PC-9 (cell line): Measurements from ENCODE around the gene SHROOM3. TPM values are rescaled to one million over a fixed set of nuclear protein-coding genes. Genes with fewer than 3 reads are reported as not detected.

Experiments
- BruUV-seq: library from RNA; stranded (reverse); fragments of 400-500 nt; replicated peaks from 2 replicates; lab custom pipeline; 2021; lab: Mats Ljungman, UMichigan
- CTCF ChIA-PET: fragments of 300-600 bp; sonication (Branson Sonifier 250); formaldehyde crosslinking; loops from one replicate; lab custom pipeline; 2022; ENCODE audit warnings: antibody characterized with exemption; lab: Charles Lee
- POLR2A ChIA-PET: fragments of 300-600 bp; sonication (Branson Sonifier 250); formaldehyde crosslinking; loops from one replicate; lab custom pipeline; 2022; ENCODE audit warnings: antibody characterized with exemption; ENCODE audit not compliant: unreplicated experiment; lab: Charles Lee
- DNase-seq, 2 experiments: peaks; one replicate each; pipeline versions ENCODE4 v3.0.0 to v3.0.0-alpha.2; 2015 to 2022; ENCODE audit warnings: mixed read lengths in 1 of 2
- H2AFZ ChIP-seq: fragments of 200-600 bp; sonication (generic); 2 replicates; pipeline ENCODE4 v1.8.1; 2017; ENCODE audit warnings: antibody characterized with exemption
- H3F3A ChIP-seq: fragments of 200-600 bp; sonication (generic); 2 replicates; pipeline ENCODE4 v1.8.1; 2017; ENCODE audit warnings: antibody characterized with exemption, mild to moderate bottlenecking, low read depth; ENCODE audit not compliant: insufficient read depth
- H3K27ac ChIP-seq: fragments of 200-600 bp; sonication (generic); 2 replicates; pipeline ENCODE4 v1.6.1; 2016; ENCODE audit warnings: mixed run types
- H3K27me3 ChIP-seq: fragments of 200-600 bp; sonication (generic); 2 replicates; pipeline ENCODE4 v1.6.1; 2016; ENCODE audit warnings: low read depth, mixed run types; ENCODE audit not compliant: insufficient read depth
- H3K36me3 ChIP-seq: fragments of 200-600 bp; sonication (generic); 2 replicates; pipeline ENCODE4 v1.6.1; 2016; ENCODE audit warnings: low read depth, mixed run types
- H3K4me1 ChIP-seq: fragments of 200-600 bp; sonication (generic); replicated peaks from 2 replicates; pipeline ENCODE4 v1.6.1; 2016; ENCODE audit warnings: mixed run types; ENCODE audit not compliant: insufficient read depth
- H3K4me2 ChIP-seq: fragments of 200-600 bp; sonication (generic); 2 replicates; pipeline ENCODE4 v1.6.1; 2017; ENCODE audit warnings: mixed run types
- H3K4me3 ChIP-seq: fragments of 200-600 bp; sonication (generic); 2 replicates; pipeline ENCODE4 v1.6.1; 2016; ENCODE audit warnings: mixed run types
- H3K79me2 ChIP-seq: fragments of 200-600 bp; sonication (generic); 2 replicates; pipeline ENCODE4 v1.6.1; 2017; ENCODE audit warnings: low read depth, mixed run types
- H3K9me2 ChIP-seq: fragments of 200-600 bp; sonication (generic); 2 replicates; pipeline ENCODE4 v1.8.1; 2017; ENCODE audit warnings: mild to moderate bottlenecking; ENCODE audit not compliant: insufficient read depth
- H3K9me3 ChIP-seq: fragments of 200-600 bp; sonication (generic); 2 replicates; pipeline ENCODE4 v1.8.1; 2016; ENCODE audit warnings: low read depth; ENCODE audit not compliant: insufficient read depth
- H4K20me1 ChIP-seq: fragments of 200-600 bp; sonication (generic); 2 replicates; pipeline ENCODE4 v1.8.1; 2017; ENCODE audit not compliant: insufficient read depth
- EZH2 ChIP-seq: fragments of 200-600 bp; sonication (generic); IDR thresholded peaks from 2 replicates; pipeline ENCODE4 v1.8.0; 2017; ENCODE audit warnings: antibody characterized with exemption, low read depth
- intact Hi-C: fragments of 100-400 bp; cut with micrococcal nuclease; formaldehyde crosslinking; loops from one replicate; pipeline ENCODE4 v1.10.0; 2022; ENCODE audit not compliant: unreplicated experiment
- total RNA-seq: library from RNA; stranded (reverse); gene quantifications from 2 replicates; pipeline ENCODE4 v1.2.3, GENCODE V29; 2021
- TF ChIP-seq, protein P1 (sequence below): fragments of 200-600 bp; sonication (generic); conservative IDR thresholded peaks from 2 replicates; pipeline ENCODE4 v1.6.1; 2017; ENCODE audit warnings: mixed run types, antibody characterized with exemption, mild to moderate bottlenecking, moderate library complexity

SHROOM3 gene
- total RNA-seq, 1 experiment from 2014 or later = 44.3 TPM

GRCh38 chr4:76687746-76688448, 252.9 kb downstream of the SHROOM3 start:
- peak in 1 of 2 experiments; percentile 47 for DNase-seq
- CTCF ChIA-PET = no interaction called here
- Histone ChIP-seq H3K9me3 (no peaks in the 10 kb centered on the region), H3K9me2 (no peaks in the 10 kb centered on the region), H3F3A (peaks cover 19% of the 10 kb centered on the region), H3K36me3 (no peaks in the 10 kb centered on the region), H3K4me2 (peak overlapping the region; percentile 95), H3K27me3 (no peaks in the 10 kb centered on the region), H3K4me1 (peaks cover 41% of the 10 kb centered on the region), H2AFZ (peak overlapping the region; percentile 87; the same call in 1 of the 2 replicates), H3K4me3 (peak overlapping the region; percentile 92), H3K27ac (peak overlapping the region; percentile 78), H4K20me1 (no peaks in the 10 kb centered on the region), H3K79me2 (peaks cover 49% of the 10 kb centered on the region)
- intact Hi-C loops = loop anchor here (2.0 kb wide), 1 partner anchor 45 kb away; no protein-coding TSS in a partner anchor
- TF ChIP-seq, protein P1, sequence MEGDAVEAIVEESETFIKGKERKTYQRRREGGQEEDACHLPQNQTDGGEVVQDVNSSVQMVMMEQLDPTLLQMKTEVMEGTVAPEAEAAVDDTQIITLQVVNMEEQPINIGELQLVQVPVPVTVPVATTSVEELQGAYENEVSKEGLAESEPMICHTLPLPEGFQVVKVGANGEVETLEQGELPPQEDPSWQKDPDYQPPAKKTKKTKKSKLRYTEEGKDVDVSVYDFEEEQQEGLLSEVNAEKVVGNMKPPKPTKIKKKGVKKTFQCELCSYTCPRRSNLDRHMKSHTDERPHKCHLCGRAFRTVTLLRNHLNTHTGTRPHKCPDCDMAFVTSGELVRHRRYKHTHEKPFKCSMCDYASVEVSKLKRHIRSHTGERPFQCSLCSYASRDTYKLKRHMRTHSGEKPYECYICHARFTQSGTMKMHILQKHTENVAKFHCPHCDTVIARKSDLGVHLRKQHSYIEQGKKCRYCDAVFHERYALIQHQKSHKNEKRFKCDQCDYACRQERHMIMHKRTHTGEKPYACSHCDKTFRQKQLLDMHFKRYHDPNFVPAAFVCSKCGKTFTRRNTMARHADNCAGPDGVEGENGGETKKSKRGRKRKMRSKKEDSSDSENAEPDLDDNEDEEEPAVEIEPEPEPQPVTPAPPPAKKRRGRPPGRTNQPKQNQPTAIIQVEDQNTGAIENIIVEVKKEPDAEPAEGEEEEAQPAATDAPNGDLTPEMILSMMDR = no peak
- no peak for TF ChIP-seq EZH2
- POLR2A ChIA-PET = interaction anchor here (0.7 kb wide), 1 partner anchor 15 kb away, joined by 4 read pairs; no protein-coding TSS in a partner anchor
- BruUV-seq = no TSS peak

- no peaks in the 10 kb centered on the region for H3K9me3 ChIP-seq
- BruUV-seq = TSS peak; percentile 85
- H3K27ac ChIP-seq = peak overlapping the region; percentile 78
- intact Hi-C loops = loop anchor here (2.0 kb wide), 1 partner anchor 44 kb away; no protein-coding TSS in a partner anchor
- TF ChIP-seq, protein P1 = no peak
- TF ChIP-seq EZH2 = no peak
- no peaks in the 10 kb centered on the region for H3K9me2 ChIP-seq
- peak in 1 of 2 experiments; percentile 67 for DNase-seq
- H3K36me3 ChIP-seq = no peaks in the 10 kb centered on the region
- peak overlapping the region; percentile 87 for H2AFZ ChIP-seq
- no peaks in the 10 kb centered on the region for H4K20me1 ChIP-seq
- H3K4me3 ChIP-seq = peak overlapping the region; percentile 92
- H3K4me1 ChIP-seq = peaks cover 43% of the 10 kb centered on the region
- CTCF ChIA-PET = interaction anchor here (0.6 to 0.7 kb wide), 4 partner anchors 23 to 125 kb away, joined by 3 to 5 read pairs (median 4); no protein-coding TSS in a partner anchor
- peaks cover 19% of the 10 kb centered on the region for H3F3A ChIP-seq
- peak overlapping the region; percentile 95 for H3K4me2 ChIP-seq
- no peaks in the 10 kb centered on the region for H3K27me3 ChIP-seq
- peaks cover 55% of the 10 kb centered on the region for H3K79me2 ChIP-seq
- POLR2A ChIA-PET = interaction anchor here (0.5 to 1.1 kb wide), 10 partner anchors 9 to 1035 kb away, joined by 3 to 10 read pairs (median 4); no protein-coding TSS in a partner anchor
Measured at GRCh38 chr4:76688619-76689144, 253.7 kb downstream of the SHROOM3 start.

GRCh38 chr4:76689145-76689817, 254.3 kb downstream of the SHROOM3 start:
- Histone ChIP-seq H3K79me2 (peaks cover 61% of the 10 kb centered on the region), H3F3A (peaks cover 19% of the 10 kb centered on the region), H3K27ac (peak overlapping the region; percentile 78), H3K36me3 (no peaks in the 10 kb centered on the region), H2AFZ (peak overlapping the region; percentile 87), H3K27me3 (no peaks in the 10 kb centered on the region), H3K9me2 (no peaks in the 10 kb centered on the region), H3K9me3 (no peaks in the 10 kb centered on the region), H3K4me2 (peak overlapping the region; percentile 95), H3K4me3 (peak overlapping the region; percentile 92), H4K20me1 (no peaks in the 10 kb centered on the region), H3K4me1 (peaks cover 43% of the 10 kb centered on the region)
- CTCF ChIA-PET = interaction anchor here (0.6 to 0.7 kb wide), 4 partner anchors 24 to 125 kb away, joined by 4 to 8 read pairs (median 4); no protein-coding TSS in a partner anchor
- peak; percentile 68 for DNase-seq
- no TSS peak for BruUV-seq
- TF ChIP-seq, protein P1 = no peak
- no peak for TF ChIP-seq EZH2
- POLR2A ChIA-PET = interaction anchor here (0.5 to 1.1 kb wide), 9 partner anchors 15 to 1036 kb away, joined by 3 to 10 read pairs (median 4); no protein-coding TSS in a partner anchor
- intact Hi-C loops = loop anchor here (2.0 kb wide), 1 partner anchor 44 kb away; no protein-coding TSS in a partner anchor
